HG03432 (cell line): ENCODE data around the gene FASN.

ENCODE experiments used
- ATAC-seq: cut with Tn5 transposase; IDR thresholded peaks from one replicate; pipeline ENCODE4 v1.9.1; 2021; ENCODE audit warnings: mild to moderate bottlenecking, moderate library complexity; ENCODE audit not compliant: unreplicated experiment

Gene FASN

DNA sequence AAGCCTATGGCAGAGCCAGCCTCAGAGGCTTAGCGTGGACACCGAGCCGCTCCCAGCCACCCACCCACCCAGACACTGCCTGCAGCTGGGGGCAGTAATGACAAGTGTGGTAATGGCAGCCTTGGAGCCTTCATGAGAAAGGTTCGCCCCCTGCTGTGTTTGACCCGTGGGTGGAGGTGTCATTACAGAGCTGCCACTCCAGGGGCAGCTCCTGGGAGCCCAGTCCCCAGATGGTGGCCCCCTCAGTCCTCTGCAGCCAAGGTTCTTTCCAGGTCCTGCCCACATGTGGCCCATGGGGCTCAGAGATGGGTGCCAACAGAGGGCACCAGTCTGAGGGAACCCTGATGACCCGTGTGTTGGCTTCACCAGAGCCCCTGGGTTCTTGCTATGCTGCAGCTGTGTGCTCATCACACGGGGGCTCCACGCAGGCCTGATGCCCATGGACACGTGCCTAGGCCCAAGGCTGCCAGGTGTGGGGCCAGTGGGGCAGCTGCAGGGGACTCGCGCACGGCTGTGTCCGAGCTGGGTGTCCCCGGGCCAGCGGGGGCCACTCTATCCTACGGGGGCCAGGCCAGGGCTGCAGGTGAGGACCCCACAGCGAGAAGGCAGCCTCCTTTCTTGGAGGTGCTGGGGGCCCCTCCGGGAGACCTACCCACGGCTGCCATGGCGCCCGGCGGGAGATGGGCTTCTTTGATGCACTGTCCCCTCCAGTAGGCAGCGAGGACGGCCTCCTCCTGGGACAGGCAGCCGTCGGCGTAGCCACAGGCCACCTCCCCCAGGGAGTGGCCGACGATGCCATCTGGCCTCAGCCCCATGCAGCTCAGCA lies 8.1 kb downstream of the FASN start:
- ATAC-seq, result no peak

DNA sequence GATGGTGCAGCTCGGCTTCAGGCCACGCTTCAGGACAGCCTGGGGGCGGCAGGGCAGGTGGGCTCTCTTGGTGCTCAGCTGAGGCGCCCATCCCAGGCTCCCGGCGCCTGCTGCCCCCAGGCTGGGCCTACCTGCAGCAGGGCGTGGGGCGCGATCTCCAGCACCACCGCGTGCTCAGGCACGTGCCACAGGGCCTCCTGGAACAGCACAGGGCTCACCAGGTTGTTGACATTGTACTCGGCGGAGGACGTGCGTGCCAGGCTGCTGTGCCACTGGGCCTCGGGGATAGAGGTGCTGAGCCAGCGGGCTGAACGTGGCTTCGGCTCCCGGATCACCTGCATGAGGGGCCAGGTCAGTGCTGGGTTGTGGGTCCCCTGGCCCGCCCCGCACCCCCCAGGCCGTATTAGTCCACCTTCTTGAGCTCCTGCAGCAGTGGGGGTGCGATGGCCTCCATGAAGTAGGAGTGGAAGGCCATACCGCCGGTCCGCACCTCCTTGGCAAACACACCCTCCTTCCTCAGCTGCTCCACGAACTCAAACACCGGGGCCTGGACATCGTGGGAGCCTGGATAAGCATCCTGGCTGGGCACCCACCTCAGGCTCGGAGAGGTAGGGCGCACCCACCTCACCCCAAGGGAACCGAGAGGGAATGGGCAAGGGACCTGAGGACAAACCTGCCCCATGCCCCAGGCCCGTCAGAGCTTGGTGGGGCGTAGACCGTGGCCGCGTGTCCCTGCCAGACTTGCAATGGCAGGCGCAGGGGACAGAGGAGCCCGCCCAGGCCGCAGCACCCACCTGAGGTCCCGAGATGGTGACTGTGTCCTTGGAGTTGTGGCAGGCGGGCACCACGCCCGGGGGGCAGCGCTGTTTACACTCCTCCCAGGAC lies 9.0 kb downstream of the FASN start:
- no peak for ATAC-seq

DNA sequence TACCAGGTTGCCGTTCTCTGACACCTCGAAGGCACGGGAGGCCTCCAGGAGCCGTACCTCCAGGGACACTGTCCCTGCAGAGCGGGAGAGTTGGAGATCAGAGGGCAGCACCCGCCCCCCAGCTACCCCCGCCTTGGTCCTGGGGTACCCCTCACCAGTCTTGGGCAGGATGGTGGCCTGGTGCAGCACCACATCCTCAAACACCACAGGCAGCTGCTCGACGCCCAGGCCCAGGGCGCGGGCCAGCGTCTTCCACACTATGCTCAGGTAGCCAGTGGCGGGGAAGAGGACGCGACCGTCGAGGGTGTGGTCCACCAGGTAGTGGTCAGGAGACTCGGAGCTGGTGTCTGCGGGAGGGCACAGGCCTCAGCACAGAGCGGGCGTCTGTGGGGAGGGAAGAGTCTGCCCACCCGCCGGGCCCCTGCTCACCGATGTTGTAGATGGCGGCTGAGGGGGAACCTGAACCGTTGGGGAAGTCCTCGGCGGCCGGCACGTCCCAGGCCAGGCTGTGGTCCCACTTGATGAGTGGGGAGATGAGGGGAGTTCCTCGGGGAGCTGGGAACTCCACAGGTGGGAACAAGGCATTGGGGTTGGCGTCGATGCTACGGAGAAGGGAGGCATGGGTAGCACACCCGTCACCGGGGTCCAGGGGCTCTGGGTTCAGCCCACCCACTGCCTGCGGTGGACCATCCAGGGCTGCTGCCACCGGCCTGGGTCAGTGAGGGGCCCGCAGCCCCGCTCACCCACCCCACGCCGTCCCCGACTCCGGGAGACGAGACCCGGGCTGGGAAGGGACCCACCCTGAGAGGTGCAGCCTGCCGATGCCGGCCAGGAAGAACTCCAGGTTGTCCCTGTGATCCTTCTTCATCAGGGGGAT lies 9.8 kb downstream of the FASN start:
- ATAC-seq, result no peak

DNA sequence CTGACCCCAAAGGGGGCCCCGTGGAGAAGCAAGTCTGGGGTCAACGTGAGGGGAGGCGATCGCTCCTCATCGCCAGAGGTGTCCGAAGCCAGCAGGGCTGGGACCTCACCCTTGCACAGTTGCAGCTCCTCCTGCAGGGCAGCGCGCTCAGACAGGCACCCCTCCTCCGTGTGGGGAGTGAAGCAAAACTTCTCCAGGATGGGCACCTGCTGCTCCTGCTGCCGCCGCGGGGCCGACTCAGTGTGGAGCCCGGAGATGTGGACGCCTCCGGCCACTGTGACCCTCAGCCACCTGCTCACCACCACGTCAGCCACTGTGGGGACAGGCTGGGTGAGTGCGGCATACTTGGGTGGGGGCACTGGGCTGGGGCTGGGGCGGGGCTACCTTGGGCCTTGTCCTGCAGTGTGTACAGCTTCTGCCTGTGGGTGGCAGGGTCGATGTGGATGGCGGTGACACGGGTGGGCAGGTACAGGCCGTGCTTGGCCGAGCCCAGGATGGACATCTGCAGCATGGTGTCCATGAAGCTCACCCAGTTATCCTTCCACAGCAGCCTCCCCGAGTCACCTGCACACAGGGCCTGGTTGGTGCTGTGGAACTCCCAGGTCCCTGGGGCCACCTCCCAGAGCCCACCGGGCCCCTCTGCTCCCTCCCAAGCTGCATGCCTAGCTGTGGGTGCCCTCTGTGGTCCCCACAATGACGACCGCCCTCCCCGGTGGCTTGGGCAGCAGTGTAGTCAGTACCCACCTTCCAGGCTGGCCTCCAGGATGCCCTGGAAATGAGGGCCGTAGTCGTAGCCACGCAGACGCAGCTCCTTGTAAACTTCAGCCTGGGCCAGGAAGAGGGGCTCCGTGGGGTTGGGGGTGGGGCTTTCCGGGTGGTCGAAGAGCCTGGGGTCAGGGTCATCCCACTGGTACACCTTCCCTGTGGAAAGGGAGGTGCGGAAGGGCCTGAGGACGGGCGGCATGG lies 10.8 kb downstream of the FASN start:
- no peak for ATAC-seq

DNA sequence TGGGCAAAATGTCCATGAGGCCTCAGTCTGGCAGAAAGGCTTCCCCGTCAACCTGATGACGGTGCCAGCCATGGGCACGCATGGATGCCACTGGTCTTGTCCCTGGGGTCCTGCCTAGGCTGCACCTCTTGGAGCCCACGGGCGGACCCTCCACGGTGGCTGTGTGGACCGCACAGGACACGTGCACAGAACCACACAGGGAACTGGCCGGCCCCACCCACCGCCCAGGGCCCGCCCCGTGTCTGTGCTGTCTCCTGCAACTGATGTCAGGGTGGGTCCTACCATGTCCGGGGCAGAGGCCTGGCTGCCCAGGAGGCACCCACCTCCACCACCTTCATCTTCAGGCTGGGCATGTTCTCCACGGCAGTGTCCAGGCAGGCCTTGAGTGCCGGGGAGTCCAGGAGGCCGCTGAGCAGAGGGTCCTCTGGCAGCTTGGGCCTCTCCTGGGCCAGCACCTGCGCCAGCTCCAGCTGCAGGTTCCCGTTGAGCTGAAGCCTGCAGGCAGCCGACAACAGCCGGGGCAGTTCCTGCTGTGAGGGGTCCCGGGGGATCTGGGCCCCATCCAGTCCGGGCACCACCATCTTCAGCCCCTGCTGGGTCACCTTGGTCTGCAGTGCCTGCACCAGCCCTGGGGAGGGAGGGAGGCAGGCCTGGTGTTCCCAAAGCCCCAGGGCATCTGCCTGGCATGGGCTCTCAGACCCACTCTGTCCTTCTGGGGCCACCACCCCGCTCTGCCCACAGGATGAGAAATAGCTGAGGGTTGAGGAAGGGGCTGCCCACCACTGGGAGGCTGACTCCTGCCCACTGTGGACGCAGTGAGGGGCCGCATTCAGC lies 11.9 kb downstream of the FASN start:
- ATAC-seq, result no peak

DNA sequence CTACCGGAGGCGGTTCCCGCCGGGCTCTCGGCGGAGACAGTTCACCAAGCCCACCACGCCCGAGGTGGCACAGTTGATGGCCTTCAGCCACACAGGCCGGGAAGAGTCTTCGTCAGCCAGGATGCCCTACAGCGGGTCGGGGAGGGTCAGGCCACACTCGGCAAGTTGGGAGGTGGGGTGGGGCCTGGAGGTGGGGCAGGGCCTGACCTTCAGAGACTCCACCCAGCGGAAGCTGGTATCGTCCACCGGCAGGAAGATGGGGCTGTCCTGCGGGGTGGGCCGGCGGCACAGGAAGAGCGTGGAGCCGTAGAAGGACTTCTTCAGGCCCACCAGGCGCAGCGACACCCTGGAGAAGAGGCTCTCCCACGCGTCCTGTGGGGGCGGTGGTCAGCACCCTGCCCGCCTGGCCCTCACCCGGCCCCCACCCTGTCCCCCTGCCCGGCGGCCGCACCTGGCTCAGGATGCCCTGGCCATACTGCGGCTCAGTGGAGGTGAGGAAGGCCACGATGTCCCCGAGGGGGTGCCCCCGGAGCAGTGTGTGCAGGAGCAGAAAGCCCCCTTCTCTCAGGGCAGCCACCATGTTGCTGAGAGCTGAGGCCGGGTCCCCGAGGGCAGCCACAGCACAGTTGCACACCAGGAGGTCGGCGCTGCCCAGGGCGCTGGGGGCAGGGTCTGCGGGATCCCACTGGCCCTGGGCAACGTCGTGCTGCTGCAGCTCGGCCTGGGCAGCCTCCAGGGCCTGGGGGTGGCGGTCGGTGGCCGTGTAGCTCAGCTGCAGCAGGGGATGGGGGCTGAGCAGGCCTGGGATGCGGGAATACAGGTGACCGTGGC lies 12.8 kb downstream of the FASN start:
- no peak for ATAC-seq

DNA sequence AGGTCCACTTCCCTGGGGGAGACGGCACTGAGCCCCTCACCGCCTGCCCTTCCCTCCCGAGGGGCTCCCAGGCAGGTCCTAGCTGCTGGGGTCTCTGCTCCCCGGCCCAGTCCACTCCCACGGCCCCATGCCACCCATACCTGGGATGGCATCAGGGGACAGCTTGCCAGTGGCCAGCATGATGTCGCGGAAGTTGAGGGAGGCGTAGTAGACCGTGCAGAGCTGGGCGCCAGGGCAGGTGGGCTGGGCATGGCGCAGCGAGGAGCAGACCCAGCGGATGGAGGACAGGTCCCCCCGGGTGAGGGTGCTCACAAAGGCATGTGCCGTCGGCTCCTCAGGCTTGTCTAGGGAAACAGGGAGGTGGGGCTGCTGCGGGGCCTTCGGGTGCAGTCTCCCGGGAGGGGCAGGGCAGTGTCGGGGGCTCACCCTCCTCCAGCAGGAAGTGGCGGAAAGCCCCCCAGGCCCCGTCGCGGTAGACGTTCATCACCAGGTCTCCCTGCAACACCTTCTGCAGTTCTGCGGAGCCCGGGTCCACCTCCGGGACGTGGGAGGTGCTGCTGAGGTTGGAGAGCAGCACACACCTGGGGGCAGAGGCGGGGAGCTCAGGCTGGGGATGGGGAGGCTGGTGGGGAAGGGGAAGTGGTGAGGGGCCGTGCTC lies 13.5 kb downstream of the FASN start:
- ATAC-seq, result no peak

DNA sequence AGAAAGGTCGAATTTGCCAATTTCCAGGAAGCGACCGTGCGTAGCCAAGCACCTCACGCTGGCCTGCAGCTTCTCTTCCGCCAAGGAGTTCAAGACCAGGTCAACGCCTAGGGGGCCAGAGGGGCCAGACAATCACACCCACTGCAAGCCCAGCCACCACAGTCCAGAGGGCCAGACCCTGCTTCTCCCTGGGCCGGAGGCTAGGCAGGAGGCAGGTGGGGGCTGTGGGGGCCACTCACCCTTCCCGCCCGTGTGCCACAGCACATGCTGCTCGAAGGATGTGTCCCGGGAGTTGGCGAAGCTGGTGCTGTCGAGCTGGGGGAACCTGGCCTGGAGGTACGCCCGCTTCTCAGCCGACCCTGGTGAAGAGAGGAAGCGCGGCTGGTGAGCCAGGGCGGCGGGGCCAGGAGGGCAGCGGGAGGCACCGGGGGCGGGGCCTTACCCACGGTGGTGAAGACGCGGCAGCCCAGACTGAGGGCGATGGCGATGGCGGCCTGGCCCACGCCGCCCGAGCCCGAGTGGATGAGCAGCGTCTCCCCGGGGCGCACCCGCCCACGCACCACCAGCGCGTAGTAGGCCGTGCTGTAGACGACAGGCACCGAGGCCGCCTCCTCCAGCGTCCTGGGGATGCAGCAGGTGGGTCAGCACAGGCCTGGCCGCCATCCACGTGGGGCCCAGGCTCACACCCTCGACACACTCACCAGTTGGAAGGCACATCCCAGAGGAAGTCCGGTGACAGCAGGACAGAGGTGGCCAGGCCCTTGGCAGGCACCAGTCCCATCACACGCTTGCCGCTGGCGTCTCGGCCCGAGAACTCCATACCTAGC lies 14.3 kb downstream of the FASN start:
- no peak for ATAC-seq

DNA sequence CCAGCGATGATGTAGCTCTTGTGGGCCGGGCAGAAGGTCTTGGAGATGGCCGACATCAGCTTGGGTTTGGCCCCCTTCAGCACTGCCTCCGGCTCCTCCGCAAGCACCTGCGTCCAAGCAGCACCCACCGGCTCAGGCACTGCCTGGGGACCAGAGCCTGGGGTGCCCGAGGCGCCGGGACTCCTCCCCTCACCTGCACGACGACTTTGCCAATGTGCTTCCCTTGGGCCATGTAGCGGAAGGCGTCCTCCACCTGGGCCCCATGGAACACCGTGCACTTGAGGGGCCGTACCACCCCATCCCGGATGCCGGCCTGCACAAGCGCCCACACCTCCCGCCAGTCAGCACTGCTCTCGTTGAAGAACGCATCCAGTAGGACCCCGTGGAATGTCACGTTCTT lies 15.0 kb downstream of the FASN start:
- no peak for ATAC-seq

DNA sequence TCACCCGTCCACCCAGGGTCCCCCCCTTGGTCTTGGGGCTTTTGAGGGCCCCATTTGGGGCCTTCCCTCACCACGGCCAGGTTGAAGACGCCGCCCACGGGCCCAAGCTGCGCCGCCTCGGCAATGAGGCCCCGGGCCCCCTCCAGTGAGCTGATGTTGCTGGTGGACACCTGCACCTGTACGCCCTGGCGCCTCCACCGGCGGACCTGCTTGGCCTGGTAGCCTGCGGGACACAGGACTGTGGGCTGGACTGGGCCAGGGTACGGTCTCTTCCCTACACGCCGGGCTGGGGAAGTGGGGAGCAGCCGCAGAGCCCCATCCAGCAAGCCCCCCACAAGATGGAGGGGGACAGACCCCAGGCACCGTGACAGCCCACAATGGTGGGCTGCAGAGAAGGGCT lies 15.6 kb downstream of the FASN start:
- no peak for ATAC-seq

DNA sequence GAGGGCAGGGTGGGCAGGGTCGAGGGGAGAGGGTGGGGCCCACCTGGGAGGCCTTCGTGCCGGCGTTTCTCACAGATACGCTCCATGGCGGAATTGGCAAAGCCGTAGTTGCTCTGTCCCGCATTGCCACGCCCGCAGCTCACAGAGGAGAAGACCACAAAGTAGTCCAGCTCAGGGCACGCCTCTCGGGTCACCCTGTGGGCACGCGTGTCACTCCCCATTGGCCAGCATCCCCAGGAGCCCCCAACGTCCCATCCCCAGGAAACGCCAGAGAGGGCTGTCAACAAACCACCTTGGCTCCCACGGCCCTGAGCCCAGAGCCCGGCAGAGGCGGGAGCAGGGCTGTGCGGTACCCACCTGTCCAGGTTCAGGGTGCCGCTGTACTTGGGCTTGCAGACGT lies 16.1 kb downstream of the FASN start:
- no peak for ATAC-seq

DNA sequence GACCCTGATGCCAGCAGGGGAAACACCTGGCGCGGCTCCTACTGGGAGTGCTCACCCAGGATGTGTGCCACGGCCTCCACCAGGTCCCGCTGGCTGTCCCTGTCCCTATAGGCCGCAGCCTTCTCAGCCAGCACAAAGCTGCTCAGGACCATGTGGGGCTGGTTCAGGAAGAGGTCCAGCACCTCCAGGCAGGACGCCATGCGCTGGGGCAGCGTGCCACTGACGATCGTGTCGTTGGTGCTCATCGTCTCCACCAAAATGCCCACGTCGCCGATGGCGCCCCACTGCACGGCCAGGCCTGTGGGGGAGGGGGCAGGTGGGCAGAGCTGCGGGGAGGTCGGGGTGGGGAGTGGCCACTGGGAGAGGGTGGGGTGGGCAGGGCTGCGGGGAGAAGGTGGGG lies 16.5 kb downstream of the FASN start:
- no peak for ATAC-seq

DNA sequence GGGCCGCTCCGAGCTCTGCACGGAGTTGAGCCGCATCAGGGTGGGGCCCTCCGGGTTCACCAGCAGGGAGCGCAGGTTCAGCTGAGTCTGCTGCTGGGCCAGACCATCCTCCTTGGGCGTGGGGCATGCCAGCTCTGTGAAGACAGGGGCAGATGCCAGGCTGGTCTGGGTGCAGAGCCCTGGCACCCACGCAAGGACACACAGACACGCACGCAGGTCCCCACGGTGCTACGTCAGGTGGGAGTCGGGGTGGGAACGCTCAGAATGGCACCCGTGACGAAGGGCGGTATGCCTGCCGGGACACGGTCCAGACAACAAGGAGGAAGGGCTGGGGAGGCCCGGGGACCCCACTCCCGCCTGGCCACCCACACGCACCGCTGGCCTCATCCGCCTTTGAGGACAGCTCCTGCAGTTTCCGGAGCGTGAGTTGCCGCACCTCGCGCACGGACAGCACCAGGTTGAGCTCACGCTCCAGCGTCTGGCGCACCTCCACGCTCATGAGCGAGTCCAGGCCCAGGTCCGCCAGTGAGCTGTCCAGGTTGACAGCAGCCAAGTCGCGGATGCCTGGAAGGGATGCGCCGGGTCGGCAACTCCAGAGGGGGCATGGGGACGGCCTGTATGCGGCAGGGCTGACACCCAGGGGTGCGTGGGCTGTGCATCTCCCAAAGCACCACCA lies 17.1 kb downstream of the FASN start:
- no peak for ATAC-seq

DNA sequence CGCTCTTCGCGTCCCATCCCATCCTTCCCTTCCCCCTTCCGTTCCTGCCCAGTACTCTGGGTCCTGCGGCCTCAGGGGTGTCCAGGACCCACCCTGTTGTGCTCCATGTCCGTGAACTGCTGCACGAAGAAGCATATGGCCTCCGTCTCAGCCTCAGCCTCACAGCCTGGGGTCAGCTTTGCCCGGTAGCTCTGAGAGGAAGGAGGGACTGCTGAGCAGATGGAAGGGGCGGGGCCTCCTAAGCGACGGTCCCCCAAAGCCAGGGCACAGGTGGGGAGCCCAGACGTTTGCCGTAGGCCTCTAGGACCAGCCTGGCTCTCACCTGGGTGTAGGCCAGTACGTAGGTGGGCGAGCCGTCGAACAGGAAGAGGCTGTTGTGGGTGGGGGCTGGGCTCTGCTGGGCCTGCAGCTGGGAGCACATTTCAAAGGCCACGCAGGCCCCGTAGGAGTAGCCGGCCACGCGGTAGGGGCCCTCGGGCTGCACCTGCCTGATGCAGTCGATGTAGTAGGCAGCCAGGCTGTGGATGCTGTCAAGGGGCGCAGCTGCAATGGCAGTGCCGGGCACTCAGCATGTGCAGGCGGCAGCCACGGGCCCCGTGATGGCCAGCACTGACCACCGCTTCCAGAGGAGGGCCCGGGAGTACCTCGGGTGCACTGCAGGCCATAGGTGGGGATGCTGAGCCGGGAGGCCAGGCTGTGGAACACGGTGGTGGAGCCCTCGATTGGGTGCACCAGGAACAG lies 17.8 kb downstream of the FASN start:
- ATAC-seq, result no peak

DNA sequence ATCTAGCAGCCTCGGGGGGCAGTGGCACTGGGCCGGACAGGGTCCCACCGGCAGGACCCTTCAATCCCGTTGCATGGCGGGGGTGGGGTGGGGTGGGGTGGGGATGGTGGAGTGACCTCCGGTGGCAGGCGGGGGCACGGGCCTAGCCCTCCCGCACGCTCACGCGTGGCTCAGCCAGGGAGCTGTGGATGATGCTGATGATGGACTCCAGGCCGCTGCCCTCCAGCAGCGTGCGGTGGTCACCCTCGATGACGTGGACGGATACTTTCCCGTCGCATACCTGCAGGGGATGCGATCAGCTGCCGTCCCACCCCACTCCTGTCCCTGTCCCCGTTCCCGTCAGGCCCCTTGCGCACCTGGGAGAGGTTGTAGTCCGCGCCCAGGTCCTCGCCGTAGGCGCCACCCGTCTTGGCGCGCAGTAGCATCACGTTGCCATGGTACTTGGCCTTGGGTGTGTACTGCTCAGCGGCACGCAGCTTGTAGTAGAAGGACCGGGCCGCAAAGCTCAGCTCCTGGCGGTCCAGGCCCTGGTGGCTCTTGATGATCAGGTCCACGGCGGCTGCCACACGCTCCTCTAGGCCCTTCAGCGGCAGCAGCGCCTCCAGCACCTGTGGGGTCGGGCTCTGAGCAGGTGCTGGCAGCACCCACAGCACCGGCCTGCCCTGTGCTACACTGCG lies 18.9 kb downstream of the FASN start:
- ATAC-seq, result no peak
